Measurements from ENCODE around the gene OSTN. TPM values are rescaled to one million over a fixed set of nuclear protein-coding genes. Genes with fewer than 3 reads are reported as not detected.

The OSTN gene
- total and polyA plus RNA-seq, 12 donors, result 0.07 to 0.72 (median 0.31) TPM; not detected in 4

DNA sequence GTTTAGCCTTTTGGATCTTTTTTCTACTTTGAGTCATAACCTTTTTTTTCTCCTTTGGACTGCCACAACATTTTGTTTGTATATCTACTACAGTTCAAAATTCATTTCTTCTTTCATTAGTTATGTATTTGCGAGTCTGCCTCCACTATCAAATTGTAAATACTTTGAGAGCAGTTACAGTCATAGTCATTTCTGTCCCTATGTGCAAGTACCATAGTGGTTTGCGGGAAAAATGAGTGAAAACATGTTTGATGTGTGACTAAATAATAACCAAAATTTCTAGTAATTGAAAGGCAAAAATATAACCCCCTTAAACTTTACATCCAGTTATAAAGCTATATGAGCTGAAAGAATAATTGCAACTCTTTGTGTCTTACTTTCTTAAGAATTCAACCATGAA is 84.4 kb downstream of the OSTN start:
- no peak for ATAC-seq
- Histone ChIP-seq H3K4me1 (no peaks in the 10 kb centered on the region), H3K36me3 (no peaks in the 10 kb centered on the region), H3K27ac (no peak overlapping the region), H3K4me3 (no peak overlapping the region), H3K27me3 (no peaks in the 10 kb centered on the region), H3K9me3 (peaks cover 0 to 14% (median 0%) of the 10 kb centered on the region in 11 donors)
- no peak for DNase-seq
- TF ChIP-seq CTCF (IDR thresholded peaks at IDR 0.05), result no peak
- 94 to 99% methylated on average over 2 of the region's 2 CpGs for WGBS, 2 donors
- intact Hi-C loops (cut with DNase I), result no loop called here

GRCh38 chr3:191290311-191291025 is 91.4 kb downstream of the OSTN start:
- intact Hi-C loops (cut with DNase I), result no loop called here
- Histone ChIP-seq H3K27ac (peak overlapping the region in 6 of 10 donors; percentile 1 to 57 (median 50)), H3K27me3 (no peaks in the 10 kb centered on the region), H3K9me3 (peaks cover 0 to 20% (median 0%) of the 10 kb centered on the region in 11 donors), H3K4me3 (peak overlapping the region in 6 of 10 donors; percentile 1 to 28 (median 19)), H3K36me3 (no peaks in the 10 kb centered on the region), H3K4me1 (peaks cover 0 to 10% (median 0%) of the 10 kb centered on the region in 9 donors)
- 56 to 66% methylated on average over 4 of the region's 4 CpGs for WGBS, 2 donors
- no peak for DNase-seq
- ATAC-seq, result peak in 1 of 8 donors; percentile 39
- no peak for TF ChIP-seq CTCF (IDR thresholded peaks at IDR 0.05)

DNA sequence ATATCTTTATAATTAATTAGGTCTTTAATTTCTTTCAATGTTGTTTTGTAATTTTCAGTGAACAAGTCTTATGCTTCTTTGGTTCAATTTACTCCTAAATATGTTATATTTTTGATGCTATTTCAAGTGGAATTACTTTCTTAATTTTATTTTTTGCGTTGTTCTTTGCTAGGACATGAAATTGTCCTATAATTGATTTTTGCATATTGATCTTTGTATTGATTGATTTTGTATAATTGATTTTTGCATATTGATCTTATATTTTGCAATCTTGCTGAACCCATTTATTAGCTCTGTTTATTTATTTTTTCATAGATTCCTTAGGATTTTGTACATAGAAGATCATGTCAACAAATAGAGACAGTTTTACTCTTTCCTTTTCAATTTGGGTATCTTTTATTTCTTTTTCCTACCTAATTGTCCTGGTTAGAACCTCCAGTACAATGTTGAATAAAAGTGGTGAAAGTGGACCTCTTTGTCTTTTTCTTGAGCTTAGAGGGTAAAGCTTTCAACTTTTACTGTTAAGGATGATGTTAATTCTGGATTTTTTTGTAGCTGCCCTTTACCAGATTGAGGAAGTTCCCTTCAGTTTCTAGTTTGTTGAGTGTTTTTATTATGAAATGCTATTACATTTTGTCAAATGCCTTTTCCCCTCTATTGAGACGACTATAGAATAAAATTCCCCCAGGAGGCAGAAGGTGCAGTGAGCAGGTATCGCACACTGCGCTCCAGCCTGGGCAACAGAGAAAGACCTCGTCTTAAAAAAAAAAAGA is 93.4 kb downstream of the OSTN start:
- DNase-seq (no peak), ATAC-seq (no peak)
- no peak for TF ChIP-seq CTCF (IDR thresholded peaks at IDR 0.05)
- H3K4me1 ChIP-seq, result peaks cover 0 to 10% (median 0%) of the 10 kb centered on the region in 9 donors
- no peak overlapping the region for H3K4me3 ChIP-seq
- H3K27me3 ChIP-seq, result no peaks in the 10 kb centered on the region
- no peaks in the 10 kb centered on the region for H3K36me3 ChIP-seq
- peaks cover 0 to 14% (median 0%) of the 10 kb centered on the region in 11 donors for H3K9me3 ChIP-seq
- intact Hi-C loops (cut with DNase I), result no loop called here
- H3K27ac ChIP-seq, result no peak overlapping the region
- 75 to 93% methylated on average over 5 of the region's 5 CpGs for WGBS, 2 donors

DNA sequence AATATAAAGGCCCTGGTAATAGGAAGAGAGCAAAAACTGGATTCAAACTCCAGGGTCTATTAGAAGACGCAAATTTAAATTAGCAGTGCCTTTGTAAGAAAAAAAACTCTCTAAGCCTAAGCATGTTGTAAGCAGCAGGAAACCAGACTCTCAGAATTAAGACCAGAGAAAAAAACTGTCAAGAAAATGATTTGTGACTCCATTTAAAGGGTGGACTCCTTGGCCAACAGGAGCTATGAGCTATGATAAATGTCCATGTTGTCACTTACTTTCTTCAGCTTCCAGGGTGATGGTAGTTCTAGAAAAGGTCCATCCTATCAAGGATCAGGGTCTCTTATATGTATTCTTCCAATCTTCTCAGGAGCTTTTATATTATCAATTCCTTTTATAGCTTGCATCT is 95.2 kb downstream of the OSTN start:
- ATAC-seq (no peak), DNase-seq (no peak)
- WGBS, 2 donors, result 96 to 97% methylated on average over 1 of the region's 1 CpG
- H3K36me3 ChIP-seq, result no peaks in the 10 kb centered on the region
- no peaks in the 10 kb centered on the region for H3K27me3 ChIP-seq
- no peak for TF ChIP-seq CTCF (IDR thresholded peaks at IDR 0.05)
- no peak overlapping the region for H3K4me3 ChIP-seq
- intact Hi-C loops (cut with DNase I), result no loop called here
- H3K9me3 ChIP-seq, result peaks cover 0 to 7% (median 0%) of the 10 kb centered on the region in 11 donors
- H3K4me1 ChIP-seq, result peaks cover 0 to 10% (median 0%) of the 10 kb centered on the region in 9 donors
- H3K27ac ChIP-seq, result no peak overlapping the region
